ENCODE data around the gene OARD1.
"Not testable (repeated sequence)": the region's sequence is repeated elsewhere in the genome, so short reads cannot be mapped to it uniquely, and the experiment has no call there.

Gene OARD1

GRCh38 chr6:41028561-41029412 lies 43.4 kb downstream of the OARD1 start:
- peak overlapping the region; percentile 47 for H3K4me3 ChIP-seq (ENCODE audit: low read depth, low read length)

- peak overlapping the region; percentile 47 for H3K4me3 ChIP-seq (ENCODE audit: low read depth, low read length)
These were observed 44.2 kb downstream of the OARD1 start for GRCh38 chr6:41027799-41028560.

GRCh38 chr6:41027241-41027640 lies 44.9 kb downstream of the OARD1 start:
- H3K4me3 ChIP-seq (ENCODE audit: low read depth, low read length), result peak overlapping the region; percentile 47

GRCh38 chr6:41025966-41026530 lies 46.1 kb downstream of the OARD1 start:
- no peak overlapping the region for H3K4me3 ChIP-seq (ENCODE audit: low read depth, low read length)

- H3K4me3 ChIP-seq (ENCODE audit: low read depth, low read length), result no peak overlapping the region
These were observed 49.0 kb downstream of the OARD1 start for GRCh38 chr6:41023114-41023513.

- H3K4me3 ChIP-seq (ENCODE audit: low read depth, low read length), result no peak overlapping the region
These were observed 49.9 kb downstream of the OARD1 start for GRCh38 chr6:41022294-41022693.

GRCh38 chr6:41021832-41022231 lies 50.3 kb downstream of the OARD1 start:
- H3K4me3 ChIP-seq (ENCODE audit: low read depth, low read length), result no peak overlapping the region

GRCh38 chr6:41017663-41018062 lies 54.5 kb downstream of the OARD1 start:
- no peak overlapping the region for H3K4me3 ChIP-seq (ENCODE audit: low read depth, low read length)

GRCh38 chr6:41015860-41016259 lies 56.3 kb downstream of the OARD1 start:
- H3K4me3 ChIP-seq (ENCODE audit: low read depth, low read length), result not testable (repeated sequence)

GRCh38 chr6:41014780-41015179 lies 57.4 kb downstream of the OARD1 start:
- H3K4me3 ChIP-seq (ENCODE audit: low read depth, low read length), result no peak overlapping the region

All from iPS-11a (cell line).